HG02588 (cell line): ENCODE results near the gene RPL28.
"Not testable (repeated sequence)": the region's sequence is repeated elsewhere in the genome, so short reads cannot be mapped to it uniquely, and the experiment has no call there.

ENCODE experiments used
- ATAC-seq: cut with Tn5 transposase; IDR thresholded peaks from one replicate; pipeline ENCODE4 v1.9.1; 2021; ENCODE audit warnings: mild to moderate bottlenecking, moderate library complexity; ENCODE audit not compliant: unreplicated experiment

Gene RPL28

GRCh38 chr19:55421281-55421680 is 35.5 kb downstream of the RPL28 start:
- ATAC-seq = not testable (repeated sequence)

GRCh38 chr19:55423225-55424005 is 37.7 kb downstream of the RPL28 start:
- no peak for ATAC-seq

- no peak for ATAC-seq
Observed at GRCh38 chr19:55424518-55424917, 38.8 kb downstream of the RPL28 start.

GRCh38 chr19:55426042-55426441 is 40.3 kb downstream of the RPL28 start:
- ATAC-seq = no peak

- no peak for ATAC-seq
Observed at GRCh38 chr19:55431183-55431582, 45.5 kb downstream of the RPL28 start.

- no peak for ATAC-seq
Observed at GRCh38 chr19:55432241-55432959, 46.7 kb downstream of the RPL28 start.

- ATAC-seq = no peak
Observed at GRCh38 chr19:55433292-55433691, 47.6 kb downstream of the RPL28 start.

- ATAC-seq = no peak
Observed at GRCh38 chr19:55434356-55434919, 48.7 kb downstream of the RPL28 start.

- ATAC-seq = no peak
Observed at GRCh38 chr19:55435020-55435419, 49.3 kb downstream of the RPL28 start.

GRCh38 chr19:55436847-55437246 is 51.1 kb downstream of the RPL28 start:
- no peak for ATAC-seq

GRCh38 chr19:55437410-55437809 is 51.7 kb downstream of the RPL28 start:
- no peak for ATAC-seq

GRCh38 chr19:55439052-55439451 is 53.3 kb downstream of the RPL28 start:
- no peak for ATAC-seq

- no peak for ATAC-seq
Observed at GRCh38 chr19:55440411-55441105, 54.8 kb downstream of the RPL28 start.

GRCh38 chr19:55441319-55441691 is 55.6 kb downstream of the RPL28 start:
- no peak for ATAC-seq

- no peak for ATAC-seq
Observed at GRCh38 chr19:55441692-55442321, 56.1 kb downstream of the RPL28 start.

GRCh38 chr19:55442372-55442961 is 56.7 kb downstream of the RPL28 start:
- ATAC-seq = no peak

GRCh38 chr19:55443045-55443823 is 57.5 kb downstream of the RPL28 start, which contains the start of gene SHISA7:
SHISA7 (minus strand) TSS chr19:55443300; CDS start chr19:55442863, 437 bp downstream.
- ATAC-seq = no peak

- ATAC-seq = no peak
Observed at GRCh38 chr19:55443824-55444480, 58.2 kb downstream of the RPL28 start.

GRCh38 chr19:55444646-55445045 is 58.9 kb downstream of the RPL28 start:
- no peak for ATAC-seq
